Liver (tissue), 9 donors: Measurements from ENCODE around the gene GATD1. TPM values are rescaled to one million over a fixed set of nuclear protein-coding genes. Genes with fewer than 3 reads are reported as not detected.

Source experiments
- DNase-seq: peaks from one replicate; pipeline ENCODE4 v3.0.0-alpha.2; 2017; ENCODE audit warnings: low spot score
- H3K27ac ChIP-seq, 2 donors: one replicate each; pipeline ENCODE4 v1.7.0; 2013; ENCODE audit warnings: inconsistent platforms in 2 of 2, low read length in 2 of 2, control low read depth in 1 of 2, low read depth in 1 of 2, mild to moderate bottlenecking in 1 of 2
- H3K27me3 ChIP-seq, 4 donors: one replicate each; pipeline versions ENCODE4 v1.6.1 to v1.7.0; 2013; ENCODE audit warnings: low read length in 3 of 4, inconsistent platforms in 1 of 4, mild to moderate bottlenecking in 1 of 4, moderate library complexity in 1 of 4; ENCODE audit not compliant: control insufficient read depth in 4 of 4, insufficient read depth in 4 of 4
- H3K36me3 ChIP-seq, 4 donors: one replicate each; pipeline versions ENCODE4 v1.6.1 to v1.7.0; 2013; ENCODE audit warnings: low read length in 3 of 4, mild to moderate bottlenecking in 3 of 4, low read depth in 1 of 4, moderate library complexity in 1 of 4; ENCODE audit not compliant: control insufficient read depth in 4 of 4, insufficient read depth in 3 of 4
- H3K4me1 ChIP-seq, 4 donors: one replicate each; pipeline versions ENCODE4 v1.6.1 to v1.7.0; 2013; ENCODE audit warnings: low read length in 3 of 4, mild to moderate bottlenecking in 3 of 4, moderate library complexity in 1 of 4; ENCODE audit not compliant: control insufficient read depth in 4 of 4, insufficient read depth in 4 of 4
- H3K4me3 ChIP-seq, 3 donors: one replicate each; pipeline versions ENCODE4 v1.6.1 to v1.7.0; 2013; ENCODE audit warnings: low read length in 3 of 3, control low read depth in 1 of 3, low read depth in 1 of 3, mild to moderate bottlenecking in 1 of 3
- H3K9ac ChIP-seq, 2 donors: one replicate each; pipeline ENCODE4 v1.7.0; 2013; ENCODE audit warnings: low read length in 2 of 2, mild to moderate bottlenecking in 2 of 2, moderate library complexity in 2 of 2, control low read depth in 1 of 2, low read depth in 1 of 2
- H3K9me3 ChIP-seq, 4 donors: one replicate each; pipeline versions ENCODE4 v1.6.1 to v1.7.0; 2013; ENCODE audit warnings: low read length in 3 of 4; ENCODE audit not compliant: control insufficient read depth in 4 of 4
- ATF3 ChIP-seq: IDR thresholded peaks from 2 replicates; pipeline ENCODE4 v1.6.1; 2016; ENCODE audit warnings: antibody characterized with exemption
- CTCF ChIP-seq: fragments of 150-350 bp; IDR thresholded peaks from 2 replicates; pipeline ENCODE4 v1.5.1; 2017; ENCODE audit warnings: improper control_type of control experiment, low read depth, low read length; ENCODE audit not compliant: missing input control
- EGR1 ChIP-seq, 2 donors: IDR thresholded peaks; 2 replicates each; pipeline ENCODE4 v1.6.1; 2016 to 2018; ENCODE audit warnings: antibody characterized with exemption in 2 of 2, low read depth in 2 of 2
- FOXA2 ChIP-seq: IDR thresholded peaks from 2 replicates; pipeline ENCODE4 v1.6.1; 2016; ENCODE audit warnings: antibody characterized with exemption
- GABPA ChIP-seq, 2 donors: IDR thresholded peaks in 1 of 2; conservative IDR thresholded peaks in 1 of 2; 2 replicates each; pipeline ENCODE4 v1.6.1; 2016; ENCODE audit warnings: antibody characterized with exemption in 2 of 2, mild to moderate bottlenecking in 1 of 2, moderate library complexity in 1 of 2
- JUND ChIP-seq, 2 donors: IDR thresholded peaks; 2 replicates each; pipeline ENCODE4 v1.6.1; 2016; ENCODE audit warnings: antibody characterized with exemption in 2 of 2
- MAX ChIP-seq: IDR thresholded peaks from 2 replicates; pipeline ENCODE4 v1.6.1; 2016; ENCODE audit warnings: antibody characterized with exemption
- NR2F2 ChIP-seq: IDR thresholded peaks from 2 replicates; pipeline ENCODE4 v1.6.1; 2016; ENCODE audit warnings: antibody characterized with exemption
- RAD21 ChIP-seq, 2 donors: IDR thresholded peaks; 2 replicates each; pipeline ENCODE4 v1.6.1; 2016; ENCODE audit warnings: antibody characterized with exemption in 2 of 2, mild to moderate bottlenecking in 2 of 2
- REST ChIP-seq: IDR thresholded peaks from 2 replicates; pipeline ENCODE4 v1.6.1; 2016; ENCODE audit warnings: antibody characterized with exemption, mild to moderate bottlenecking
- whole genome bisulfite sequencing: extraction: QIAGEN DNeasy Blood & Tissue Kit; methylation state at CpG from one replicate; pipeline ENCODE4 v1.1.7; 2013; 5-methylcytosine and 5-hydroxymethylcytosine counted together
- polyA plus RNA-seq, 2 donors: library from polyadenylated mRNA; stranded (reverse) in 1 of 2; unstranded in 1 of 2; fragments of 200-250 nt in 1 of 2; fragments of >200 nt in 1 of 2; fragmentation: Nextera tagmentation in 1 of 2; extraction: Ambion mirVana in 1 of 2; gene quantifications; one replicate each; pipeline versions ENCODE4 v1.2.1 to v1.2.3, GENCODE V29; 2013 to 2015
- total RNA-seq, 2 donors: library from RNA; depleted of rRNA; stranded (reverse); fragments of >200 nt; gene quantifications; one replicate each; pipeline ENCODE4 v1.2.3, GENCODE V29; 2014
- donor health status: healthy.
- donor health status: healthy.
- donor health status: healthy.
- donor health status: healthy.
- donor health status: healthy.

The GATD1 gene
- total and polyA plus RNA-seq, 4 donors = 22.7 to 37.2 (median 24.6) TPM

GRCh38 chr11:794013-794765, 16.9 kb upstream of the GATD1 start (continued):
- no peak for TF ChIP-seq CTCF
- TF ChIP-seq REST = no peak

- Histone ChIP-seq H3K27ac (no peak overlapping the region), H3K36me3 (peaks cover 0 to 10% (median 5%) of the 10 kb centered on the region in 4 donors), H3K9ac (no peak overlapping the region), H3K4me3 (no peak overlapping the region), H3K27me3 (no peaks in the 10 kb centered on the region), H3K9me3 (no peaks in the 10 kb centered on the region), H3K4me1 (peaks cover 11 to 47% (median 30%) of the 10 kb centered on the region in 4 donors)
- WGBS = 83% methylated on average over 7 of the region's 7 CpGs
- no peak for TF ChIP-seq JUND (IDR thresholded peaks at IDR 0.05)
- TF ChIP-seq GABPA (IDR thresholded peaks at IDR 0.05 in 1 of 2, conservative IDR thresholded peaks at IDR 0.05 in 1 of 2) = no peak
- no peak for TF ChIP-seq RAD21 (IDR thresholded peaks at IDR 0.05)
- no peak for TF ChIP-seq ATF3
- TF ChIP-seq MAX = no peak
- no peak for DNase-seq
Measured at GRCh38 chr11:793556-793955, 16.3 kb upstream of the GATD1 start.

- peaks cover 7 to 41% (median 28%) of the 10 kb centered on the region in 4 donors for H3K4me1 ChIP-seq
- H3K9me3 ChIP-seq = no peaks in the 10 kb centered on the region
- DNase-seq = no peak
- no peak overlapping the region for H3K27ac ChIP-seq
- H3K9ac ChIP-seq = no peak overlapping the region
- no peak overlapping the region for H3K4me3 ChIP-seq
- peaks cover 0 to 10% (median 5%) of the 10 kb centered on the region in 4 donors for H3K36me3 ChIP-seq
- H3K27me3 ChIP-seq = no peaks in the 10 kb centered on the region
- 95% methylated on average over 13 of the region's 13 CpGs for WGBS
- no peak for TF ChIP-seq NR2F2
- no peak for TF ChIP-seq MAX
- TF ChIP-seq EGR1 (IDR thresholded peaks at IDR 0.05; ENCODE audit: low read depth in 2 of 2) = no peak
- no peak for TF ChIP-seq JUND (IDR thresholded peaks at IDR 0.05)
- no peak for TF ChIP-seq FOXA2
Measured at GRCh38 chr11:792873-793272, 15.6 kb upstream of the GATD1 start.
